Natural killer cell (primary cell): ENCODE measurements around the gene SNTB2. TPM values are rescaled to one million over a fixed set of nuclear protein-coding genes. Genes with fewer than 3 reads are reported as not detected.

ENCODE experiments used
- ATAC-seq, 3 donors: fragments of 150-1000 bp in 2 of 3; fragments of 200-7000 bp in 1 of 3; cut with Tn5 transposase; 1 replicate in 1 of 3; 2 replicates in 2 of 3; pipeline ENCODE4 v1.10.0; 2021; ENCODE audit warnings: mild to moderate bottlenecking in 2 of 3, moderate library complexity in 2 of 3
- DNase-seq, 2 donors: peaks; one replicate each; pipeline versions ENCODE4 v3.0.0 to v3.0.0-alpha.2; 2013 to 2021; ENCODE audit warnings: mixed read lengths in 1 of 2
- H3K27ac ChIP-seq: one replicate; pipeline ENCODE4 v1.5.1; 2013; ENCODE audit warnings: mild to moderate bottlenecking, low read length
- H3K27me3 ChIP-seq: one replicate; pipeline ENCODE4 v1.6.1; 2013; ENCODE audit warnings: low read length; ENCODE audit not compliant: control insufficient read depth, insufficient read depth
- H3K36me3 ChIP-seq: one replicate; pipeline ENCODE4 v1.6.1; 2013; ENCODE audit warnings: low read length; ENCODE audit not compliant: control insufficient read depth, insufficient read depth
- H3K4me1 ChIP-seq: one replicate; pipeline ENCODE4 v1.6.1; 2013; ENCODE audit warnings: low read length; ENCODE audit not compliant: control insufficient read depth, insufficient read depth
- H3K4me3 ChIP-seq: one replicate; pipeline ENCODE4 v1.5.1; 2013; ENCODE audit warnings: low read length
- H3K9me3 ChIP-seq: one replicate; pipeline ENCODE4 v1.6.1; 2013; ENCODE audit warnings: low read length; ENCODE audit not compliant: control insufficient read depth, insufficient read depth
- H3K27ac Mint-ChIP-seq, 2 donors: one replicate each; pipeline ENCODE4 v1.8.0; 2022; ENCODE audit warnings: mild to moderate bottlenecking in 2 of 2, mixed read lengths in 2 of 2, moderate library complexity in 1 of 2
- H3K27me3 Mint-ChIP-seq, 2 donors: one replicate each; pipeline ENCODE4 v1.8.0; 2022; ENCODE audit warnings: low read depth in 2 of 2, mixed read lengths in 2 of 2
- H3K36me3 Mint-ChIP-seq: one replicate; pipeline ENCODE4 v1.8.0; 2022; ENCODE audit warnings: mixed read lengths
- H3K4me1 Mint-ChIP-seq, 2 donors: one replicate each; pipeline ENCODE4 v1.8.0; 2022; ENCODE audit warnings: mixed read lengths in 2 of 2
- H3K4me3 Mint-ChIP-seq: one replicate; pipeline ENCODE4 v1.8.0; 2022; ENCODE audit warnings: mild to moderate bottlenecking, moderate library complexity, mixed read lengths
- H3K9me3 Mint-ChIP-seq, 2 donors: one replicate each; pipeline ENCODE4 v1.8.0; 2022; ENCODE audit warnings: mixed read lengths in 2 of 2
- CTCF ChIP-seq: fragments of 200-600 bp; IDR thresholded peaks from one replicate; pipeline ENCODE4 v1.8.0; 2022; ENCODE audit warnings: antibody characterized with exemption
- WGBS: methylation state at CpG from one replicate; pipeline ENCODE4 v1.1.7; 2013; ENCODE audit warnings: missing lambda C conversion rate; ENCODE audit not compliant: insufficient coverage; 5-methylcytosine and 5-hydroxymethylcytosine counted together
- intact Hi-C: fragments of 100-400 bp; cut with micrococcal nuclease; formaldehyde crosslinking; loops from one replicate; pipeline ENCODE4 v1.14.2; 2022
- total RNA-seq, 4 donors: library from RNA; stranded (reverse); fragments of 120-200 nt in 1 of 4; gene quantifications; one replicate each; pipeline versions ENCODE4 v1.2.3 to v1.2.4, GENCODE V29; 2013 to 2022

The SNTB2 gene
- total RNA-seq, 3 donors from 2014 or later (not counting 1 experiment from before 2014, with no cell fraction given) = 43.8 to 55.2 (median 49.9) TPM

- Histone ChIP-seq H3K9me3 (no peaks in the 10 kb centered on the region), H3K4me3 (no peak overlapping the region), H3K4me1 (peaks cover 43% of the 10 kb centered on the region), H3K36me3 (no peaks in the 10 kb centered on the region), H3K27me3 (no peaks in the 10 kb centered on the region), H3K27ac (no peak overlapping the region)
- no peaks in the 10 kb centered on the region for H3K27me3 Mint-ChIP-seq
- no peaks in the 10 kb centered on the region for H3K36me3 Mint-ChIP-seq
- peak overlapping the region; percentile 78 for H3K4me3 Mint-ChIP-seq
- H3K9me3 Mint-ChIP-seq = no peaks in the 10 kb centered on the region
- H3K4me1 Mint-ChIP-seq = peaks cover 63 to 73% of the 10 kb centered on the region in 2 donors
- intact Hi-C loops = no loop called here
- no peak for TF ChIP-seq CTCF
- DNase-seq (no peak), ATAC-seq (no peak)
- H3K27ac Mint-ChIP-seq = peak overlapping the region; percentile 27 to 67
- 85% methylated on average over 2 of the region's 2 CpGs for WGBS
Observed at GRCh38 chr16:69190046-69190588, 3.2 kb downstream of the SNTB2 start.

- WGBS = 47% methylated on average over 3 of the region's 3 CpGs
- DNase-seq (peak in 1 of 2 donors; percentile 19), ATAC-seq (no peak)
- no peaks in the 10 kb centered on the region for H3K9me3 Mint-ChIP-seq
- no peaks in the 10 kb centered on the region for H3K36me3 ChIP-seq
- no peak for TF ChIP-seq CTCF
- peaks cover 38% of the 10 kb centered on the region for H3K4me1 ChIP-seq
- intact Hi-C loops = no loop called here
- peak overlapping the region; percentile 27 to 67 for H3K27ac Mint-ChIP-seq
- peak overlapping the region; percentile 78 for H3K4me3 Mint-ChIP-seq
- H3K27ac ChIP-seq = no peak overlapping the region
- peaks cover 63 to 73% of the 10 kb centered on the region in 2 donors for H3K4me1 Mint-ChIP-seq
- H3K27me3 Mint-ChIP-seq = no peaks in the 10 kb centered on the region
- no peaks in the 10 kb centered on the region for H3K27me3 ChIP-seq
- no peaks in the 10 kb centered on the region for H3K9me3 ChIP-seq
- H3K4me3 ChIP-seq = no peak overlapping the region
- H3K36me3 Mint-ChIP-seq = no peaks in the 10 kb centered on the region
Observed at GRCh38 chr16:69190598-69190997, 3.6 kb downstream of the SNTB2 start.

GRCh38 chr16:69191136-69191535 is 4.2 kb downstream of the SNTB2 start:
- no peak for TF ChIP-seq CTCF
- Mint-ChIP-seq H3K27me3 (no peaks in the 10 kb centered on the region), H3K4me1 (peaks cover 62 to 68% of the 10 kb centered on the region in 2 donors), H3K27ac (peak overlapping the region in 1 of 2 donors; percentile 67), H3K4me3 (peak overlapping the region; percentile 78), H3K9me3 (no peaks in the 10 kb centered on the region), H3K36me3 (no peaks in the 10 kb centered on the region)
- 81% methylated on average over 1 of the region's 2 CpGs for WGBS
- no peaks in the 10 kb centered on the region for H3K27me3 ChIP-seq
- H3K27ac ChIP-seq = no peak overlapping the region
- ATAC-seq (no peak), DNase-seq (no peak)
- H3K4me1 ChIP-seq = peaks cover 32% of the 10 kb centered on the region
- no peaks in the 10 kb centered on the region for H3K9me3 ChIP-seq
- no peak overlapping the region for H3K4me3 ChIP-seq
- no peaks in the 10 kb centered on the region for H3K36me3 ChIP-seq
- intact Hi-C loops = no loop called here

GRCh38 chr16:69193855-69194254 is 6.9 kb downstream of the SNTB2 start:
- intact Hi-C loops = no loop called here
- no peak for ATAC-seq

More at GRCh38 chr16:69193855-69194254, 6.9 kb downstream of the SNTB2 start:
- no peak for TF ChIP-seq CTCF
- H3K27me3 ChIP-seq = no peaks in the 10 kb centered on the region
- H3K27ac Mint-ChIP-seq = no peak overlapping the region
- peaks cover 15% of the 10 kb centered on the region for H3K4me1 ChIP-seq
- no peak overlapping the region for H3K4me3 Mint-ChIP-seq
- no peaks in the 10 kb centered on the region for H3K36me3 ChIP-seq
- DNase-seq = no peak
- H3K27ac ChIP-seq = no peak overlapping the region
- H3K27me3 Mint-ChIP-seq = no peaks in the 10 kb centered on the region
- peaks cover 55 to 63% of the 10 kb centered on the region in 2 donors for H3K4me1 Mint-ChIP-seq
- no peaks in the 10 kb centered on the region for H3K36me3 Mint-ChIP-seq
- H3K9me3 ChIP-seq = no peaks in the 10 kb centered on the region
- H3K4me3 ChIP-seq = no peak overlapping the region
- H3K9me3 Mint-ChIP-seq = no peaks in the 10 kb centered on the region
